ENCODE results near the gene EXOC6.

EXOC6 gene, protein sequence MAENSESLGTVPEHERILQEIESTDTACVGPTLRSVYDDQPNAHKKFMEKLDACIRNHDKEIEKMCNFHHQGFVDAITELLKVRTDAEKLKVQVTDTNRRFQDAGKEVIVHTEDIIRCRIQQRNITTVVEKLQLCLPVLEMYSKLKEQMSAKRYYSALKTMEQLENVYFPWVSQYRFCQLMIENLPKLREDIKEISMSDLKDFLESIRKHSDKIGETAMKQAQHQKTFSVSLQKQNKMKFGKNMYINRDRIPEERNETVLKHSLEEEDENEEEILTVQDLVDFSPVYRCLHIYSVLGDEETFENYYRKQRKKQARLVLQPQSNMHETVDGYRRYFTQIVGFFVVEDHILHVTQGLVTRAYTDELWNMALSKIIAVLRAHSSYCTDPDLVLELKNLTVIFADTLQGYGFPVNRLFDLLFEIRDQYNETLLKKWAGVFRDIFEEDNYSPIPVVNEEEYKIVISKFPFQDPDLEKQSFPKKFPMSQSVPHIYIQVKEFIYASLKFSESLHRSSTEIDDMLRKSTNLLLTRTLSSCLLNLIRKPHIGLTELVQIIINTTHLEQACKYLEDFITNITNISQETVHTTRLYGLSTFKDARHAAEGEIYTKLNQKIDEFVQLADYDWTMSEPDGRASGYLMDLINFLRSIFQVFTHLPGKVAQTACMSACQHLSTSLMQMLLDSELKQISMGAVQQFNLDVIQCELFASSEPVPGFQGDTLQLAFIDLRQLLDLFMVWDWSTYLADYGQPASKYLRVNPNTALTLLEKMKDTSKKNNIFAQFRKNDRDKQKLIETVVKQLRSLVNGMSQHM

GRCh38 chr10:92848441-92849233 is at the start of gene EXOC6:
Gene EXOC6, plus strand, starts transcription at chr10:92848520. Its CDS starts 14 bp downstream, at chr10:92848534.
- DNase-seq (ENCODE audit: low spot score): peak; percentile 93

GRCh38 chr10:92799568-92799967 is 48.8 kb upstream of the EXOC6 start:
- DNase-seq (ENCODE audit: low spot score): no peak

DNA sequence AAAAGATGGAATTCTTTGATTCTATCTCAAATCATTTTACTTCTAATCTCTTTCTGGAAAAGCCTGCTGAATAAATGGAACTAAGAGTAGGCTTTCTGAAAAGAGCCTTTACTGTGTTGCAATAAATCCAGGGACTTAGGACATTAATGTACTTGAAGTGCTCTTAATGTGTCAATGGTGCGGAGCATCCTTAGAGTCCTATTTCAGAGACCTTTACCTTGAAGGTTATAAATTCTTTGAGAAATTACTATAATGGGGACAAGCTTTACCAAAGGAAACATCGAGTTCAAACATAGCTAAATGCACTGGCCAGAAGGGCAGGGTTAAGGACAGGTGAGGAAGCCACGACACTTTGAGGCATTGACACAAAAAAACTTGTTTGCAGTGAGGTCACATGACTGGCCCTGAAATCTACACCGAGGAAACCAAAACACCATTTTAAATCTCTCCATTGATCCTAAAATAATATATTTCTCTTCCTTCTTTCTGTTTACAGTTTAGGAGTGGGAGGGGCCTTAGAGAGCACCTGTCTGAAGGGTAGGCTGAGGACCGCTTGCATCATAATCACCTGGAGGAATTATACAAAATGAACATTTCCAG is 48.1 kb upstream of the EXOC6 start:
- DNase-seq (ENCODE audit: low spot score): no peak

- DNase-seq (ENCODE audit: low spot score): no peak
Observed at GRCh38 chr10:92801978-92802872, 46.1 kb upstream of the EXOC6 start.

DNA sequence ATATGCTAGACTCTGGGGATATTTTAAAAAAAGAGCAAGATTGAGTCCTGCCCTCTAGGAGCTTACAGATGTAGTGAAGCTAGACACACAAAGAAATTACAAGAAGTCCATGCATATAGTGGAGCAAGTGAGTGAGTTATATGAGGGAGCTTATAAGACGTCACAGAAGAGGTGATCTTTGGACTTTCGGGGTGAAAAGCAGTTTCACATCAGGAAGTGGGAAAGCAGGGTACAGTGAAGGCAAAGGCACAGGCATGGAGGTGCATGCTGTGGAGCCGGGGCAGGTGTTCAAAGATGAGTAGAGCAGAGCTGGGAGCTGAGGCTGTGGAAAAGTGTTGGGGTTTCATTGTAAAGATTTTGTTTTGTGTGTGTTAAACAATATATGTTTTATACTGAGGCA is 38.5 kb upstream of the EXOC6 start:
- no peak for DNase-seq (ENCODE audit: low spot score)

DNA sequence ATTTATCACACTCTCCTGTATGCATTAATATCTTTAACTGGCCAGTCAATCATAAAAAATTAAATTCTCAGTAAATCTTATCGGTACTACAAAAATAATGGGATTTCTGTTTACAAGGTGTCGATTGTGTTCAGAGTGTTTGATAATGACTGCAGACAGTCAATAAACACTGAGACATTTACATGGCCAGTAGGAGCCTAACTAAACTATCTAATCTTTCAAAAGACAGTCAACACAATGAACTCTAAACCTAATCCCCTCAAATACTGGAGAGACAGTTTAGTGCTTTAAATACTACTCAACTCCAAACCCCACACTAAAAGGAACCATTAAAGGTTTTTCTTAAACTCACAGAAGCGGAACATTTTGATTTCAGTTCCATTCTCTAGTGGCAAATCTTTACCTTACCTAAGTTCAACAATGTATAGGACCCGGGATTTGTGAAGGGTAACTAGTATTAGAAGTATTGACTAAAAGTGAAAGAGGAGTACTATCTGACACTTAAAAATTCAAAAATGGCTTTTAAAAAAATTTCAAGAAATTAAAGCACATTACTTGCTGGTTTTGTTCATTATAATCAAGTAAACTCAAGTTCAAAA is 37.3 kb upstream of the EXOC6 start:
- DNase-seq (ENCODE audit: low spot score): no peak

DNA sequence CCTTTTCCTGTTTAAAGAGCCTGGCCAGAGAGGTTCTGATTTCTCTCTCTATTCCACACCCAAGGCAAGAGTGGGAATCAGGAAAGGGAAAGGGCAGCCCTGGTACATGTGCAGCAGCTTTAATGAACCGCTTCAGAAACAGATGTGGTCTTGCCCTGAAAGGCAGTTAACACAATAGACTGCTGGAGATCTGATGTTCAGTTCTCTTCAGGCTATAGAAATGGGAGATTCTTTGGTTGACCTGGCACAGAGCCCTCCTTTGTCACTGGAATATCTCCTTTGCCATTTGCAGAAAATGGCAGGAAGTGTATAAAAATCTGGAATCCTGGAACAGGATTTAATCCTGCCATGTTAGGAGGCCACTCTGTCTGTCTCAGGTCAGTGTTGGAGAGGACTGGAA is 36.3 kb upstream of the EXOC6 start:
- no peak for DNase-seq (ENCODE audit: low spot score)

- no peak for DNase-seq (ENCODE audit: low spot score)
Observed at GRCh38 chr10:92813979-92814378, 34.3 kb upstream of the EXOC6 start.

- no peak for DNase-seq (ENCODE audit: low spot score)
Observed at GRCh38 chr10:92814790-92815189, 33.5 kb upstream of the EXOC6 start.

GRCh38 chr10:92816091-92816531 is 32.2 kb upstream of the EXOC6 start:
- DNase-seq (ENCODE audit: low spot score): peak; percentile 37

- peak; percentile 61 for DNase-seq (ENCODE audit: low spot score)
Observed at GRCh38 chr10:92822060-92822634, 26.2 kb upstream of the EXOC6 start.

- DNase-seq (ENCODE audit: low spot score): no peak
Observed at GRCh38 chr10:92822964-92823363, 25.4 kb upstream of the EXOC6 start.

- no peak for DNase-seq (ENCODE audit: low spot score)
Observed at GRCh38 chr10:92826061-92826460, 22.3 kb upstream of the EXOC6 start.

GRCh38 chr10:92826504-92826903 is 21.8 kb upstream of the EXOC6 start:
- no peak for DNase-seq (ENCODE audit: low spot score)

DNA sequence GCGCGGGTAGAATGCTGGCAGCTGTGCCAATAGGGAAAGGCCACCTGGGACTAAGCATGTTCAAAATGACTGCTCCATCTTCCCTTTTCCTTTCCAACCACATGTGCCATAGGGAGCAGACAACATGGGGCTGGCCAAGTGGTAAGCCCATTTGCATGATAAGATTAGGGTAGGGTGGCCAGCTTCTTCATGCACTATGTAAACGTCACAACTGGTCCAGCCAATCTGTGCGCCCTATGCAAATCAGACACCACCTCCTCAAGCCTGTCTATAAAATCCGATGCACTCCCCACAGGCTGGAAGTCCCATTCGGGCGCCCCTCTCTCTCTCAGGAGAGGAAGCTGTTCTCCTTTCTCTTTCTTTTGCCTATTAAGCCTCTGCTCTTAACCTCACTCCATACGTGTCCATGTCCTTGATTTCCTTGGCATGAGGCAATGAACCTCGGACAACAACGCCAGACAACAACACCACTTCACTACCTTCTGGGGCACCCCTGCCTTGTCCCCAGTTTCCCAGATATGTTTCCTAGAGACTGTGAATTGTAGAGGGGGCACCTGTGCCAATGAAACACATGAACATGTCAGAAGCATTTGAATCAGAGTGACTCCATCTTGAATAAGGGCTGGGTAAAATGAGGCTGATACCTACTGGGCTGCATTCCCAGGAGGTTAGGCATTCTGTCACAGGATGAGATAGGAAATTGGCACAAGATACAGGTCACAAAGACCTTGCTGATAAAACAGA is 19.1 kb upstream of the EXOC6 start:
- no peak for DNase-seq (ENCODE audit: low spot score)

DNA sequence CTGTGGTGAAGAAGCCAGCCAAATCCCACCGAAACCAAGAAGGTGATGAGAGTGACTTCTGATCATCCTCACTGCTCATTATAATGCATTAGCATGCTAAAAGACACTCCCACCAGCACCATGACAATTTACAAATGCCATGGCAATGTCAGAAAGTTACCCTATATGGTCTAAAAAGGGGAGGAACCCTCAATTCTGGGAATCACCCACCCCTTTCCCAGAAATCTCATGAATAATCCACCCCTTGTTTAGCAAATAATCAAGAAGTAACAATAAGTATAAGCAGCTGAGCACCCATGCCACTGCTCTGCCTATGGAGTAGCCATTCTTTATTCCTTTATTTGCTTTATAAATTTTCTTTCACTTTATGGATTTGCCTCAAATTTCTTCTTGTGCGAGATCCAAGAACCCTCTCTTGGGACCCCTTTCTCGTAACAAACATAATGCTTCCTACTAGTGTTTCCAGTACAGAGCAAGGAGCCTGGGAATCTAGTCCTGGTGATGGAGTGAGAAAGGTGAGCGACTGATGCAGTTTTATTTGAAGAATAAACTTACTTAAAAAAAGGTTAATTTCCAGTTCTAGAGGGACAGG is 18.4 kb upstream of the EXOC6 start:
- no peak for DNase-seq (ENCODE audit: low spot score)

GRCh38 chr10:92830478-92831389 is 17.6 kb upstream of the EXOC6 start:
- no peak for DNase-seq (ENCODE audit: low spot score)

DNA sequence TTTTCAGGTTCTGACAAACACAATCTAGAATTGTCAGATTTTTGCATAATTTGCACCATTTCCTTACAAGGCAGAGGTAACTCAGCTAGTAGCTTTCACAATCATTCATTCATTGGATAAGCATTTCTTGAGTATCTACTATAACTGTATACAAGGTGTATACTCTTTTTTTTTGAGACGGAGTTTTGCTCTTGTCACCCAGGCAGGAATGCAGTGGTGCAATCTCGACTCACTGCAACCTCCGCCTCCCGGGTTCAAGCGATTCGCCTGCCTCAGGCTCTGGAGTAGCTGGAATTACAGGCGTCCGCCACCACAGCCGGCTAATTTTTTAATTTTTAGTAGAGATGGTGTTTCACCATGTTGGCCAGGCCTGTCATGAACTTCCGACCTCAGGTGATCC is 16.2 kb upstream of the EXOC6 start:
- DNase-seq (ENCODE audit: low spot score): no peak

Data from AG08396 (cell line).